GM12874 (cell line): ENCODE data around the gene ADAMTS6.

ENCODE experiments used
- CTCF ChIP-seq: IDR thresholded peaks from 2 replicates; pipeline ENCODE4 v1.5.1; 2011; ENCODE audit warnings: low read depth, mild to moderate bottlenecking, control low read depth, low read length, moderate library complexity; ENCODE audit not compliant: insufficient read depth

The ADAMTS6 gene

GRCh38 chr5:65356274-65356673, 125.4 kb downstream of the ADAMTS6 start:
- no peak for TF ChIP-seq CTCF

GRCh38 chr5:65355301-65355700, 126.4 kb downstream of the ADAMTS6 start:
- no peak for TF ChIP-seq CTCF

- TF ChIP-seq CTCF, result no peak
These were observed 139.9 kb downstream of the ADAMTS6 start for GRCh38 chr5:65341835-65342234.

- no peak for TF ChIP-seq CTCF
These were observed 143.0 kb downstream of the ADAMTS6 start for GRCh38 chr5:65338606-65339151.

GRCh38 chr5:65334077-65334476, 147.6 kb downstream of the ADAMTS6 start:
- no peak for TF ChIP-seq CTCF

- no peak for TF ChIP-seq CTCF
These were observed 149.1 kb downstream of the ADAMTS6 start for GRCh38 chr5:65332591-65332990.

- TF ChIP-seq CTCF, result no peak
These were observed 152.5 kb downstream of the ADAMTS6 start for GRCh38 chr5:65329266-65329665.

GRCh38 chr5:65327582-65327981, 154.1 kb downstream of the ADAMTS6 start:
- TF ChIP-seq CTCF, result no peak
